ENCODE data around the gene MADD. TPM values are rescaled to one million over a fixed set of nuclear protein-coding genes. Genes with fewer than 3 reads are reported as not detected.

Gene MADD
- total RNA-seq, 2 experiments from 2014 or later, result 161 to 178 TPM

DNA sequence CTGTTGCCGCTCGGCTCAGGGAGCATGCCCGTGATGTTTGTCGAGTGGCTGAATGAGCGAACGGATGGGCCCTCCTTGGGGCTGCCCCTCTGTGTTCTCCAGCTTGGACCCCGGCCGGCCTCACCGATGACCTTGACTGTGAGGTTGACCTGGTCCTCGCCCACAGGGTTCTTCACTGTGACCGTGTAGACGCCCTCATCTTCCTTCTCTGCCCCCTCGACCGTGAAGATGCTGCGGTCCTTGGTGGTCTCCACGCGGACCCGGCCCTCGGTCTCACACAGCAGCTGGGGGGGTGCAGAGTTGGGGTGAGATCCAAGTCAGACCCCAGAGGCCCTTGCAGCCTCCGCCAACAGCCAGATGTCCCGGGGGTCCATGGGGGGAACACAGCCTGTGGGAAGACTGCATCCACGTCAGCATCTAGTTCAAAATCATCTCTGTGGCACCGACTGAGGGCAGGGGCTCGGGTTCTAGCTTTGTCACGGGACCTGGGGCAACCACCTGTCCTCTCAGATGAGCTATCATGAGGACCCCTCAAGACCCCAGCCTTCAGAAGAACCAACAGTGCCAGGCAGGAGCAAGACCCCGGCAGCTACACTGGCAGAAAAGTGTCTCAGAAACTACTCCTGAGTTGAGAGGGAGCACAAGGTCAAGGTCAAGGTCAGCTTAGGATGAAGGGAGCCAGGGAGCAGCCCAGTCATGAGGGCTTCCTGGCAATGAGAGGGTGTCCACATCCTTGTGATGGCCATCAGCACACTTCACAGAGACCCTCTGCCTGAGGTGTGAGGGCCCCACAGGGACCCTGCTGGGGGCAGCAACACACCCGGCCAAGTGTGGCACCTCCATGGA lies 68.7 kb downstream of the MADD start:
- Mint-ChIP-seq H3K27ac (no peak overlapping the region), H3K4me1 (ENCODE audit: low read depth) (no peaks in the 10 kb centered on the region), H3K4me3 (no peak overlapping the region), H3K27me3 (no peaks in the 10 kb centered on the region), H3K36me3 (ENCODE audit: low read depth) (no peaks in the 10 kb centered on the region), H3K9me3 (no peaks in the 10 kb centered on the region)
- TF ChIP-seq, protein P1, sequence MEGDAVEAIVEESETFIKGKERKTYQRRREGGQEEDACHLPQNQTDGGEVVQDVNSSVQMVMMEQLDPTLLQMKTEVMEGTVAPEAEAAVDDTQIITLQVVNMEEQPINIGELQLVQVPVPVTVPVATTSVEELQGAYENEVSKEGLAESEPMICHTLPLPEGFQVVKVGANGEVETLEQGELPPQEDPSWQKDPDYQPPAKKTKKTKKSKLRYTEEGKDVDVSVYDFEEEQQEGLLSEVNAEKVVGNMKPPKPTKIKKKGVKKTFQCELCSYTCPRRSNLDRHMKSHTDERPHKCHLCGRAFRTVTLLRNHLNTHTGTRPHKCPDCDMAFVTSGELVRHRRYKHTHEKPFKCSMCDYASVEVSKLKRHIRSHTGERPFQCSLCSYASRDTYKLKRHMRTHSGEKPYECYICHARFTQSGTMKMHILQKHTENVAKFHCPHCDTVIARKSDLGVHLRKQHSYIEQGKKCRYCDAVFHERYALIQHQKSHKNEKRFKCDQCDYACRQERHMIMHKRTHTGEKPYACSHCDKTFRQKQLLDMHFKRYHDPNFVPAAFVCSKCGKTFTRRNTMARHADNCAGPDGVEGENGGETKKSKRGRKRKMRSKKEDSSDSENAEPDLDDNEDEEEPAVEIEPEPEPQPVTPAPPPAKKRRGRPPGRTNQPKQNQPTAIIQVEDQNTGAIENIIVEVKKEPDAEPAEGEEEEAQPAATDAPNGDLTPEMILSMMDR (IDR thresholded peaks at IDR 0.05), result no peak
- no peaks in the 10 kb centered on the region for H3K27me3 ChIP-seq (ENCODE audit: control insufficient read depth in 1 of 2, insufficient read depth in 2 of 2, low read length in 2 of 2)
- H3K36me3 ChIP-seq (ENCODE audit: insufficient read depth, low read length), result no peaks in the 10 kb centered on the region
- intact Hi-C loops (cut with DNase I, micrococcal nuclease), result no loop called here
- no peak for DNase-seq
- no peak overlapping the region for H3K27ac ChIP-seq (ENCODE audit: low read depth in 1 of 2, low read length in 2 of 2)
- ATAC-seq (ENCODE audit: poor library complexity), result no peak
- H3K4me1 ChIP-seq (ENCODE audit: insufficient read depth, low read length), result no peaks in the 10 kb centered on the region
- ChIA-PET POLR2A (no interaction called here), CTCF (no interaction called here)
- H3K4me3 ChIP-seq (ENCODE audit: low read length), result no peak overlapping the region
- H3K9me3 ChIP-seq (ENCODE audit: control insufficient read depth in 1 of 2, insufficient read depth in 1 of 2, low read length in 2 of 2), result no peaks in the 10 kb centered on the region

GRCh38 chr11:47340010-47340409 lies 70.1 kb downstream of the MADD start:
- H3K27me3 Mint-ChIP-seq, result no peaks in the 10 kb centered on the region
- ChIA-PET CTCF (no interaction called here), POLR2A (no interaction called here)
- TF ChIP-seq, protein P1 (IDR thresholded peaks at IDR 0.05), result no peak
- H3K27ac Mint-ChIP-seq, result no peak overlapping the region
- H3K36me3 Mint-ChIP-seq (ENCODE audit: low read depth), result no peaks in the 10 kb centered on the region
- ATAC-seq (ENCODE audit: poor library complexity) (no peak), DNase-seq (no peak)
- intact Hi-C loops (cut with DNase I, micrococcal nuclease), result no loop called here
- Histone ChIP-seq H3K9me3 (ENCODE audit: control insufficient read depth in 1 of 2, insufficient read depth in 1 of 2, low read length in 2 of 2) (no peaks in the 10 kb centered on the region), H3K4me1 (ENCODE audit: insufficient read depth, low read length) (no peaks in the 10 kb centered on the region), H3K27ac (ENCODE audit: low read depth in 1 of 2, low read length in 2 of 2) (no peak overlapping the region), H3K36me3 (ENCODE audit: insufficient read depth, low read length) (no peaks in the 10 kb centered on the region), H3K27me3 (ENCODE audit: control insufficient read depth in 1 of 2, insufficient read depth in 2 of 2, low read length in 2 of 2) (no peaks in the 10 kb centered on the region), H3K4me3 (ENCODE audit: low read length) (no peak overlapping the region)
- H3K4me3 Mint-ChIP-seq, result no peak overlapping the region
- H3K9me3 Mint-ChIP-seq, result no peaks in the 10 kb centered on the region
- H3K4me1 Mint-ChIP-seq (ENCODE audit: low read depth), result no peaks in the 10 kb centered on the region

- Histone ChIP-seq H3K27ac (ENCODE audit: low read depth in 1 of 2, low read length in 2 of 2) (no peak overlapping the region), H3K9me3 (ENCODE audit: control insufficient read depth in 1 of 2, insufficient read depth in 1 of 2, low read length in 2 of 2) (no peaks in the 10 kb centered on the region), H3K27me3 (ENCODE audit: control insufficient read depth in 1 of 2, insufficient read depth in 2 of 2, low read length in 2 of 2) (no peaks in the 10 kb centered on the region), H3K4me3 (ENCODE audit: low read length) (no peak overlapping the region), H3K36me3 (ENCODE audit: insufficient read depth, low read length) (no peaks in the 10 kb centered on the region), H3K4me1 (ENCODE audit: insufficient read depth, low read length) (no peaks in the 10 kb centered on the region)
- TF ChIP-seq, protein P1 (IDR thresholded peaks at IDR 0.05), result no peak
- Mint-ChIP-seq H3K4me3 (no peak overlapping the region), H3K4me1 (ENCODE audit: low read depth) (no peaks in the 10 kb centered on the region), H3K9me3 (no peaks in the 10 kb centered on the region), H3K27me3 (no peaks in the 10 kb centered on the region), H3K27ac (no peak overlapping the region), H3K36me3 (ENCODE audit: low read depth) (no peaks in the 10 kb centered on the region)
- ChIA-PET CTCF (no interaction called here), POLR2A (no interaction called here)
- ATAC-seq (ENCODE audit: poor library complexity), result no peak
- DNase-seq, result no peak
- intact Hi-C loops (cut with DNase I, micrococcal nuclease), result no loop called here
These were observed 71.2 kb downstream of the MADD start for GRCh38 chr11:47340980-47341775.
